ENCODE data around the gene PRKAG2.
A peak's percentile ranks its signal among the peaks of the same experiment; 100 is the strongest.
"Not testable (repeated sequence)": the region's sequence is repeated elsewhere in the genome, so short reads cannot be mapped to it uniquely, and the experiment has no call there.

The PRKAG2 gene

GRCh38 chr7:151762583-151763245 is 114.2 kb downstream of the PRKAG2 start:
- H3K4me3 ChIP-seq (ENCODE audit: low read depth, low read length) = no peak overlapping the region
- no peak for DNase-seq (ENCODE audit: low read depth)

- H3K4me3 ChIP-seq (ENCODE audit: low read depth, low read length) = no peak overlapping the region
- DNase-seq (ENCODE audit: low read depth) = no peak
These were observed 115.0 kb downstream of the PRKAG2 start for GRCh38 chr7:151761957-151762356.

GRCh38 chr7:151761231-151761630 is 115.7 kb downstream of the PRKAG2 start:
- no peak for DNase-seq (ENCODE audit: low read depth)
- no peak overlapping the region for H3K4me3 ChIP-seq (ENCODE audit: low read depth, low read length)

- no peak for DNase-seq (ENCODE audit: low read depth)
- no peak overlapping the region for H3K4me3 ChIP-seq (ENCODE audit: low read depth, low read length)
These were observed 117.3 kb downstream of the PRKAG2 start for GRCh38 chr7:151759591-151760042.

GRCh38 chr7:151758622-151759540 is 118.0 kb downstream of the PRKAG2 start:
- H3K4me3 ChIP-seq (ENCODE audit: low read depth, low read length) = no peak overlapping the region
- DNase-seq (ENCODE audit: low read depth) = no peak

GRCh38 chr7:151757274-151757673 is 119.6 kb downstream of the PRKAG2 start:
- DNase-seq (ENCODE audit: low read depth) = no peak
- H3K4me3 ChIP-seq (ENCODE audit: low read depth, low read length) = no peak overlapping the region

GRCh38 chr7:151756866-151757265 is 120.0 kb downstream of the PRKAG2 start:
- H3K4me3 ChIP-seq (ENCODE audit: low read depth, low read length) = no peak overlapping the region
- no peak for DNase-seq (ENCODE audit: low read depth)

- no peak for DNase-seq (ENCODE audit: low read depth)
- no peak overlapping the region for H3K4me3 ChIP-seq (ENCODE audit: low read depth, low read length)
These were observed 120.7 kb downstream of the PRKAG2 start for GRCh38 chr7:151756076-151756731.

- no peak overlapping the region for H3K4me3 ChIP-seq (ENCODE audit: low read depth, low read length)
- DNase-seq (ENCODE audit: low read depth) = no peak
These were observed 121.6 kb downstream of the PRKAG2 start for GRCh38 chr7:151755131-151755801.

- DNase-seq (ENCODE audit: low read depth) = no peak
- H3K4me3 ChIP-seq (ENCODE audit: low read depth, low read length) = no peak overlapping the region
These were observed 122.2 kb downstream of the PRKAG2 start for GRCh38 chr7:151754688-151755130.

- DNase-seq (ENCODE audit: low read depth) = peak; percentile 96
- no peak overlapping the region for H3K4me3 ChIP-seq (ENCODE audit: low read depth, low read length)
These were observed 122.7 kb downstream of the PRKAG2 start for GRCh38 chr7:151754142-151754590.

- no peak overlapping the region for H3K4me3 ChIP-seq (ENCODE audit: low read depth, low read length)
- DNase-seq (ENCODE audit: low read depth) = no peak
These were observed 123.9 kb downstream of the PRKAG2 start for GRCh38 chr7:151752816-151753595.

- H3K4me3 ChIP-seq (ENCODE audit: low read depth, low read length) = no peak overlapping the region
- DNase-seq (ENCODE audit: low read depth) = no peak
These were observed 124.9 kb downstream of the PRKAG2 start for GRCh38 chr7:151752037-151752436.

- DNase-seq (ENCODE audit: low read depth) = no peak
These were observed 128.2 kb downstream of the PRKAG2 start for GRCh38 chr7:151748733-151749132.

GRCh38 chr7:151748021-151748420 is 128.9 kb downstream of the PRKAG2 start:
- H3K4me3 ChIP-seq (ENCODE audit: low read depth, low read length); DNase-seq (ENCODE audit: low read depth): not testable (repeated sequence)

More at GRCh38 chr7:151748733-151749132, 128.2 kb downstream of the PRKAG2 start:
- no peak overlapping the region for H3K4me3 ChIP-seq (ENCODE audit: low read depth, low read length)

- DNase-seq (ENCODE audit: low read depth) = no peak
- H3K4me3 ChIP-seq (ENCODE audit: low read depth, low read length) = no peak overlapping the region
These were observed 131.2 kb downstream of the PRKAG2 start for GRCh38 chr7:151745706-151746105.

- peak; percentile 89 for DNase-seq (ENCODE audit: low read depth)
- no peak overlapping the region for H3K4me3 ChIP-seq (ENCODE audit: low read depth, low read length)
These were observed 132.0 kb downstream of the PRKAG2 start for GRCh38 chr7:151744656-151745638.

Data from skeletal muscle cell (primary cell).